ENCODE data around the gene GUCD1.

- no peak for TF ChIP-seq POLR2A (IDR thresholded peaks at IDR 0.05)
- TF ChIP-seq CTCF (IDR thresholded peaks at IDR 0.05), result no peak
Observed at GRCh38 chr22:24501301-24502005, 53.5 kb downstream of the GUCD1 start.

All from adrenal gland (tissue), 5 donors.